ENCODE results near the gene SLC9A6.

- TF ChIP-seq SPI1 (IDR thresholded peaks at IDR 0.05; ENCODE audit: low read depth, low read length) = no peak
- TF ChIP-seq TAF1 (IDR thresholded peaks at IDR 0.05; ENCODE audit: low read depth, low read length) = no peak
- TF ChIP-seq POLR2AphosphoS5 (IDR thresholded peaks at IDR 0.05; ENCODE audit: low read depth, low read length) = no peak
- no peak for TF ChIP-seq POLR2A (IDR thresholded peaks at IDR 0.05; ENCODE audit: low read depth, low read length)
Observed at GRCh38 chrX:136029766-136030165, 44.5 kb downstream of the SLC9A6 start.

All from GM12891 (cell line).